ENCODE results near the gene GPC5. TPM values are rescaled to one million over a fixed set of nuclear protein-coding genes. Genes with fewer than 3 reads are reported as not detected.

The GPC5 gene
- total RNA-seq, 2 experiments from 2014 or later, result not detected

DNA sequence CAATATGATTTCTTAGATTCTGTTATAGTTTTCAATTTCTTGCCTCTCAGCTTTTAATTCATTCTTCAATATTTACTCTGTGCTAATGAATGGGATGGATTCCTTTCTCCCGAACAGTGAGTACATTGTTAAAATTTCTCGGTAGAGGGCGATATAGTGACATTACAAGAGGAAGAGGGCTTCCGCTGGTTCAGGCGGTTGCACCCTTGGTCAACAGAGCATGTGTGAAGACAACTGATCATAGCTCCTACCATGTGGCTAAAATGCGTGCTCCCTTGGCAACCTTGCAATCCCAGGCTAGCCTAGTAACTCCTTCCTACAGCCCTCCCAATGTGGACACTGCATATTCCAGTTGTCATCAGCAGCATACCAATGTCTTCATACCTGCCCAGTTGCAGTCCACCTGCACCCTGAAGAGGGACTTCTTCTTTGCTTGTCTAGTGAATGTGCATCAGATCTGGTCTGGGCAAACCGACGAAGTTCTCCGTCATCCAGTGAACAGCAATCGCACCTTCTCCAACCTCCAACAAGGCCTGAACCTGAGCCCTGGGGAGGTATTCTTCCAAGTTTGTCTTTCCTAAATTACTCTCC lies 1175.1 kb downstream of the GPC5 start:
- Mint-ChIP-seq H3K4me3 (no peak overlapping the region), H3K4me1 (no peaks in the 10 kb centered on the region), H3K27me3 (no peaks in the 10 kb centered on the region), H3K27ac (no peak overlapping the region), H3K36me3 (no peaks in the 10 kb centered on the region), H3K9me3 (ENCODE audit: low read depth) (no peaks in the 10 kb centered on the region)
- ATAC-seq (no peak), DNase-seq (no peak)
- CTCF ChIA-PET, result no interaction called here

DNA sequence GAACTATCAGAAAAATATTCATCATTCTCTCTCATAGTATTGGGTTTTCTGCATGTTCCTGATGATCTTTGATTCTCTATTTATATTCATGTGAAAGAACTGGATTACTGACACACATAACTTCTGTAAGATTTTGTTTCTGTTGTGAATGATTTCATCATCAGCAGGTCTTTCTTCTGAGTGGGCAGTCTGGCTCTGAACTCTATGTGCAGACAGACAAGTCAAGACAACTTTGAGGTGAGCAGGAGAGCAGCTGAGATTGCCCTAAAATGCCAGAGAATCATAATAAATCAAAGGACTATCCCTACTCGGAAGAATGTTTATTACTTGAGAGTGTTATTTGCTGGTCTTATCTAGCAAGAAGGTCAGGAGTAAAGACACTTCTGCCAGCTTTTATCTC lies 1176.1 kb downstream of the GPC5 start:
- H3K36me3 Mint-ChIP-seq, result no peaks in the 10 kb centered on the region
- no peak for ATAC-seq
- no peak overlapping the region for H3K27ac Mint-ChIP-seq
- no peaks in the 10 kb centered on the region for H3K9me3 Mint-ChIP-seq (ENCODE audit: low read depth)
- H3K4me3 Mint-ChIP-seq, result no peak overlapping the region
- no peak for DNase-seq
- CTCF ChIA-PET, result no interaction called here
- H3K27me3 Mint-ChIP-seq, result no peaks in the 10 kb centered on the region
- no peaks in the 10 kb centered on the region for H3K4me1 Mint-ChIP-seq

GRCh38 chr13:92575777-92576176 lies 1177.4 kb downstream of the GPC5 start:
- no peaks in the 10 kb centered on the region for H3K27me3 Mint-ChIP-seq
- no peaks in the 10 kb centered on the region for H3K4me1 Mint-ChIP-seq
- DNase-seq, result no peak
- no peak overlapping the region for H3K4me3 Mint-ChIP-seq
- H3K36me3 Mint-ChIP-seq, result no peaks in the 10 kb centered on the region
- H3K9me3 Mint-ChIP-seq (ENCODE audit: low read depth), result no peaks in the 10 kb centered on the region
- no peak overlapping the region for H3K27ac Mint-ChIP-seq
- no peak for ATAC-seq
- CTCF ChIA-PET, result no interaction called here

GRCh38 chr13:92578358-92578757 lies 1179.9 kb downstream of the GPC5 start:
- H3K4me1 Mint-ChIP-seq, result no peaks in the 10 kb centered on the region
- CTCF ChIA-PET, result no interaction called here
- DNase-seq (no peak), ATAC-seq (no peak)
- no peaks in the 10 kb centered on the region for H3K36me3 Mint-ChIP-seq
- no peak overlapping the region for H3K27ac Mint-ChIP-seq
- no peak overlapping the region for H3K4me3 Mint-ChIP-seq
- H3K9me3 Mint-ChIP-seq (ENCODE audit: low read depth), result no peaks in the 10 kb centered on the region
- H3K27me3 Mint-ChIP-seq, result no peaks in the 10 kb centered on the region

GRCh38 chr13:92589955-92590354 lies 1191.5 kb downstream of the GPC5 start:
- CTCF ChIA-PET, result no interaction called here
- H3K4me3 Mint-ChIP-seq, result no peak overlapping the region
- H3K27me3 Mint-ChIP-seq, result no peaks in the 10 kb centered on the region
- no peak for DNase-seq
- no peaks in the 10 kb centered on the region for H3K4me1 Mint-ChIP-seq
- H3K9me3 Mint-ChIP-seq (ENCODE audit: low read depth), result peaks cover 8% of the 10 kb centered on the region
- ATAC-seq, result no peak
- H3K36me3 Mint-ChIP-seq, result no peaks in the 10 kb centered on the region
- H3K27ac Mint-ChIP-seq, result no peak overlapping the region

GRCh38 chr13:92590503-92590908 lies 1192.1 kb downstream of the GPC5 start:
- Mint-ChIP-seq H3K36me3 (no peaks in the 10 kb centered on the region), H3K9me3 (ENCODE audit: low read depth) (peaks cover 8% of the 10 kb centered on the region), H3K4me3 (no peak overlapping the region), H3K27ac (no peak overlapping the region), H3K27me3 (no peaks in the 10 kb centered on the region), H3K4me1 (no peaks in the 10 kb centered on the region)
- CTCF ChIA-PET, result no interaction called here
- ATAC-seq, result no peak
- DNase-seq, result no peak

DNA sequence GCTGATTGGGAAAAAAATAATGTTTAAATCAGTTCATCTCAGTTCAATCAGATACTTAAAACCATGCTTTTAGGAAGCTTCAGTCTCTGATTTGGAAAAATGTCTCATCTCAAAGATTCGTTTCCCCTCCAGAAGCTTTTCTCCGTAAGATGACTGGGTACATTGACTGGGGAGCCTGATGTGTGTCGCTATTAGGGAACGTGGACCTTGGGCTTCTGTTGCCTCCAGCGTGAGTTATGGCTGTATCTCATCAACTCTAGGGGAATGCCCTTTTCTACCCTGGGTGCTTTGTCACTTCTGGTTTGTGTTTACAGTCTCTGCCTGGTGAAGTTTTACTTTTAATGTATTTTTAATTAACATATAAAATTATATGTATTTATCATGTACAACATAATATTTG lies 1192.7 kb downstream of the GPC5 start:
- ATAC-seq, result no peak

GRCh38 chr13:92592757-92593156 lies 1194.3 kb downstream of the GPC5 start:
- peaks cover 11% of the 10 kb centered on the region for H3K9me3 Mint-ChIP-seq (ENCODE audit: low read depth)
- no peaks in the 10 kb centered on the region for H3K27me3 Mint-ChIP-seq
- no peaks in the 10 kb centered on the region for H3K4me1 Mint-ChIP-seq
- no peak overlapping the region for H3K4me3 Mint-ChIP-seq
- H3K27ac Mint-ChIP-seq, result no peak overlapping the region
- DNase-seq, result no peak
- no peak for ATAC-seq
- H3K36me3 Mint-ChIP-seq, result no peaks in the 10 kb centered on the region
- CTCF ChIA-PET, result no interaction called here

More for the DNA sequence above, 1192.7 kb downstream of the GPC5 start:
- Mint-ChIP-seq H3K36me3 (no peaks in the 10 kb centered on the region), H3K27ac (no peak overlapping the region), H3K4me3 (no peak overlapping the region), H3K4me1 (no peaks in the 10 kb centered on the region), H3K9me3 (ENCODE audit: low read depth) (peaks cover 11% of the 10 kb centered on the region), H3K27me3 (no peaks in the 10 kb centered on the region)
- DNase-seq, result no peak
- CTCF ChIA-PET, result no interaction called here

DNA sequence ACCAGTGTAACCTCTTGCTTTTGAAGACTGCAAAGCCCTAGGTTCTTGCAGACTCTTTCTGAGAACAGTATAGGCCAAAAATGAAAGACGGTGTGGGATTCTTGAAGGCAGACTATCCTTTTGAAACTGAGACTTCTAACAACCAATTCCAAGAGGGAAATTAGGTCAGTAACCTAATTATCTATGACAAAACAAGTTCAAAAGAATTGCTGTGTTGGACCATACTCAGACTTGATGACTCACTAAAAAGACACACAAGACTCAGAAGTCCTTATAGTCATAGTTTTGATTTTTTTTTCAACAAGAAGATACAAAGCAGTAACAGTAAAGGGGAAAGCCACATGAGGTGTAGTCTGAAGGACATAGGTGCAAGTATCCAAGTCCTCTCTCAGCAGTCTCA lies 1204.1 kb downstream of the GPC5 start:
- no peaks in the 10 kb centered on the region for H3K36me3 Mint-ChIP-seq
- no peaks in the 10 kb centered on the region for H3K4me1 Mint-ChIP-seq
- DNase-seq (no peak), ATAC-seq (no peak)
- no peak overlapping the region for H3K27ac Mint-ChIP-seq
- H3K4me3 Mint-ChIP-seq, result no peak overlapping the region
- H3K9me3 Mint-ChIP-seq (ENCODE audit: low read depth), result peaks cover 4% of the 10 kb centered on the region
- CTCF ChIA-PET, result no interaction called here
- H3K27me3 Mint-ChIP-seq, result no peaks in the 10 kb centered on the region

DNA sequence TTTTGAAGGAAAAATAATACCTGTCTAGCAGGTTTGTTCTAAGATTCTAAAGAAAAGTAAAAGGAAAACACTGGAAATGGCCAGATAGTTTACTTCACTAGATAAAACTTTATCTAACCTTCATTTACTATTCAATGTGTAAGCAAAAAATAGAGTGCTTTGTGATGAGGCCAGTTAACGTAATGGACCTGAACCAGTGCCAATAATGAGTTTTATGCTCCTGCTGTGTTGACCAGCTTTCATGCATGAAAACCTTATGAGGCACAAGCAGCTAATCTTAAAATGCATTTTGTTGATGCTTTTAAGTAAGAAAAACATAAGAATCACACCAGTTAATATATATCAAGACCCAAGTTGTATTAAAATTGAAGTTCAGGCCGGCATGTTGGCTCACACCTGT lies 1211.0 kb downstream of the GPC5 start:
- no peaks in the 10 kb centered on the region for H3K27me3 Mint-ChIP-seq
- H3K9me3 Mint-ChIP-seq (ENCODE audit: low read depth), result no peaks in the 10 kb centered on the region

GRCh38 chr13:92612892-92613291 lies 1214.5 kb downstream of the GPC5 start:
- H3K36me3 Mint-ChIP-seq, result no peaks in the 10 kb centered on the region
- no peak for ATAC-seq
- DNase-seq, result no peak
- no peaks in the 10 kb centered on the region for H3K4me1 Mint-ChIP-seq
- H3K27ac Mint-ChIP-seq, result no peak overlapping the region
- CTCF ChIA-PET, result no interaction called here
- H3K4me3 Mint-ChIP-seq, result no peak overlapping the region
- no peaks in the 10 kb centered on the region for H3K27me3 Mint-ChIP-seq
- H3K9me3 Mint-ChIP-seq (ENCODE audit: low read depth), result no peaks in the 10 kb centered on the region

More for the DNA sequence above, 1211.0 kb downstream of the GPC5 start:
- CTCF ChIA-PET, result no interaction called here
- Mint-ChIP-seq H3K36me3 (no peaks in the 10 kb centered on the region), H3K4me1 (no peaks in the 10 kb centered on the region), H3K4me3 (no peak overlapping the region), H3K27ac (no peak overlapping the region)
- DNase-seq (no peak), ATAC-seq (no peak)

DNA sequence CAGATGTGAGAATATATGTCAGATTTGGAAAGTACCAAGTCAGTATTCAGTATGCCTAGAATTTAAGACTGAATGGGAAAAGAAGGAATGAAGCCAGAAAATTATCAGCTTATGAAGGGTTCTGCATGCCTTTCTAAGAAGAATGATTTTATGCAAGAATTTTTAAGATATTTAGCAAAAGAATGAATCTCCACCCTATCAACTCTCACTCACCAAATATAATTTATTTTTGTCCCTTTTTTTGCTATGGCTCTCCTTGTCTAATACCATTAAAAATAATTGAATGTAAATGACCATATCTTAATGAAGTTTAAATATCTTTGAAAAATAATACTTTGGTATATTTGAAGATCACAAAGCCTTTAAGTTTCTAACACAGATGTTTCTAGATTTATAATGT lies 1215.5 kb downstream of the GPC5 start:
- CTCF ChIA-PET, result no interaction called here
- H3K9me3 Mint-ChIP-seq (ENCODE audit: low read depth), result no peaks in the 10 kb centered on the region
- H3K4me1 Mint-ChIP-seq, result no peaks in the 10 kb centered on the region
- H3K4me3 Mint-ChIP-seq, result no peak overlapping the region
- no peaks in the 10 kb centered on the region for H3K27me3 Mint-ChIP-seq
- ATAC-seq, result no peak
- DNase-seq, result no peak
- no peaks in the 10 kb centered on the region for H3K36me3 Mint-ChIP-seq
- H3K27ac Mint-ChIP-seq, result no peak overlapping the region

DNA sequence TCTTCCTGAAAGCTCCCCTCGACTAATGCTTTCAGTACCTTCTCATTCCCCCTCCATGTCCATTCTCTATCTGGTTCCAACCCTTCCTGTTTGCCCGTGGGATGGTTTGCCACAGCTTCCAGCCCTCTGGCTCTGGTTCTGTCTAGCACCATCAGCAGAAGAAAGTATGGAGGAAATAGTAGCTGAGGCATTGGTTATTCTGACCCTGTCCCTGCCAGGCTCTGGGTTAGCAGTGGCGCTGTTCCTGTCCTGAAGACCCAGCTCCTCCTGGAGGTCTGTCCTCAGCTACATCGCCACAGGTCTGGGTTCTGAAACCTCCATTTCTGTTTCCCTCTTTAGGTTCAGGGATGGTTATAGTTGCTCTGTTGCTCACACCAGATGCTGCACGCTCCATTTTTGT lies 1223.6 kb downstream of the GPC5 start:
- ATAC-seq (no peak), DNase-seq (no peak)
- Mint-ChIP-seq H3K36me3 (no peaks in the 10 kb centered on the region), H3K27ac (no peak overlapping the region), H3K4me3 (no peak overlapping the region), H3K4me1 (no peaks in the 10 kb centered on the region), H3K27me3 (no peaks in the 10 kb centered on the region), H3K9me3 (ENCODE audit: low read depth) (peaks cover 4% of the 10 kb centered on the region)
- CTCF ChIA-PET, result no interaction called here

DNA sequence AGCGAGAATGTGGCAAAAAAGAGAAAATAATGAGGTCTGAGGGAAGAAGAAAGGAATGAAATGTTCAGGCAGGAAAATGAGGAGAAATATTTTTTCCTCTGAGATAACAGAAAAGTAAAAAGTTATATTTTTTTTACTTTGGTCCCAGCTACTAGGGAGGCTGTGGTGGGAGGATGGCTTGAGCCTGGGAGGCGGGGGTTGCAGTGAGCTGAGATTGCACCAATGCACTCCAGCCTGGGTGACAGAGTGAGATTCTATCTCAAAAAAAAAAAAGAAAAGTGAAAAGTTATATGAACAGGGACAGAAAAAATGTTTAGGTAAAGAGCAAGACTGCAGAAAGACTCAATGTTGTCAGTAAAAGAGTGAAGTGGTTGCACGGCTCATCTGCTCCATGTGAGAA lies 1224.5 kb downstream of the GPC5 start:
- ATAC-seq (no peak), DNase-seq (no peak)
- no peak overlapping the region for H3K27ac Mint-ChIP-seq
- no peaks in the 10 kb centered on the region for H3K27me3 Mint-ChIP-seq
- peaks cover 4% of the 10 kb centered on the region for H3K9me3 Mint-ChIP-seq (ENCODE audit: low read depth)
- CTCF ChIA-PET, result no interaction called here
- no peak overlapping the region for H3K4me3 Mint-ChIP-seq
- no peaks in the 10 kb centered on the region for H3K36me3 Mint-ChIP-seq
- no peaks in the 10 kb centered on the region for H3K4me1 Mint-ChIP-seq

DNA sequence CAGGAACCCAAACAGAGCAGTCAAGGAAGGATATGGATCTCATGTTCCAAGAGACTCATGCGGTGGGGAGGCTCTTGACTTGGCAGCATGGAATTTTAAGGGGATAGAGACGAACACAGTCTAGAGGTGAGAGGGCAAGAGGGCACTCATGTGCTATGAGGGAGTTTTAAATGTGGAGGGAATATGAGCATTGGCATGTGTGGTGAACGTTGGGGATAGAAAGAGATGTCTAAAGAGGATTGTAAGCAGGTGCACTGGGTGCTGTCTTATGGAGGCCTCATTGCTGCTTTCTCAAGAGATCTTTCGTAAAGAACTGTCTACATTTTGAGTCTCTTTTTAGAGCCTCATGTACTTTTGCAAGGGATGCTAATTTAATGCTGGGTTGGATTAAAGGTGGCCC lies 1227.9 kb downstream of the GPC5 start:
- ATAC-seq, result no peak
- Mint-ChIP-seq H3K36me3 (no peaks in the 10 kb centered on the region), H3K4me3 (no peak overlapping the region), H3K27me3 (no peaks in the 10 kb centered on the region), H3K4me1 (no peaks in the 10 kb centered on the region), H3K9me3 (ENCODE audit: low read depth) (peaks cover 4% of the 10 kb centered on the region), H3K27ac (no peak overlapping the region)
- DNase-seq, result no peak
- CTCF ChIA-PET, result no interaction called here
